Stimulated activated CD4-positive, alpha-beta T cell treated with anti-CD3 and anti-CD28 coated beads, Interleukin-12 subunit alpha, Interleukin-12 subunit beta, amount 100 ng/mL, for 24 hours (primary cell): Measurements from ENCODE around the gene UPP2.

Experiments
- DNase-seq, 2 experiments: peaks; one replicate each; pipeline ENCODE4 v3.0.0-alpha.2; 2020; ENCODE audit warnings: low read depth in 2 of 2

The UPP2 gene

GRCh38 chr2:158101384-158101926, at the start of gene UPP2:
Gene UPP2 (plus strand): TSS chr2:158101876. CDS start chr2:158102064, 188 bp downstream.
- no peak for DNase-seq

DNA sequence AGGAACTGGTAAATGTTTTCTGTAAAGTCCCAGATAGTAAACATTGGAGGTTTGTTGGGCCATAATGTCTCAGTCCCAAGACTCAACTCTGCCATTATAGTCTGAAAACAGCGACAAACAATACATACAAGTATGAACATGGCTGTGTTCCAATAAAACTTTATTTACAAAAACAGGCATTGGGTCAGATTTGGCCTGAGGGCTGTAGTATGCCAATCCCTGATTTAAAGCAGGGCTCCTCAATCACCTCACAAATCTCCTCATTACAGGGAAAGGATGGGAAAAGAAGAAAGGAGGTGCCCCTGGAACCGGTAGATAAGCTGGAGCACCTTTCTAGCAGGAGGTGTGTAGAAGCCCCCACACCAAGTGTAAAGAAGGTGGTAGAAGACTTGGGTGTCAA, 48.9 kb upstream of the UPP2 start:
- DNase-seq = no peak

DNA sequence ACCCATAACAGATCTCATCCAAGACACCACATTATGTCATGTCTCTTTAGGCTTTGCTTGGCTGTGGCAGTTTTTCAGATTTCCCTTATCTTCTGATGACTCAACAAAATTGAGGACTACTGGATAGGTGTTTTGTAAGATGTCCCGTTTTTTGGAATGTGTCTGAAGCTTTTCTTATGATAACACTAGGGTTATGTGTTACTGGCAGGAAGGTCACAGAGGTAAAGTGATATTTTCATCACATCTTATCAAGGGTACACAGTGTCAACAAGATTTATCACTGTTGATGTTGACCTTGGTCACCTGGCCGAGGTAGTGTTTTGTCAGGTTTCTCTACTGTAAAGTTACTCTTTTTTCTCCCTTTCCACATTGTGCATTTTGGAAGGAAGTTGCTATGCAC, 44.8 kb upstream of the UPP2 start:
- no peak for DNase-seq

GRCh38 chr2:158060160-158060834, 41.4 kb upstream of the UPP2 start:
- DNase-seq = no peak

GRCh38 chr2:158060835-158061435, 40.7 kb upstream of the UPP2 start:
- DNase-seq = no peak

GRCh38 chr2:158061763-158062162, 39.9 kb upstream of the UPP2 start:
- DNase-seq = no peak

DNA sequence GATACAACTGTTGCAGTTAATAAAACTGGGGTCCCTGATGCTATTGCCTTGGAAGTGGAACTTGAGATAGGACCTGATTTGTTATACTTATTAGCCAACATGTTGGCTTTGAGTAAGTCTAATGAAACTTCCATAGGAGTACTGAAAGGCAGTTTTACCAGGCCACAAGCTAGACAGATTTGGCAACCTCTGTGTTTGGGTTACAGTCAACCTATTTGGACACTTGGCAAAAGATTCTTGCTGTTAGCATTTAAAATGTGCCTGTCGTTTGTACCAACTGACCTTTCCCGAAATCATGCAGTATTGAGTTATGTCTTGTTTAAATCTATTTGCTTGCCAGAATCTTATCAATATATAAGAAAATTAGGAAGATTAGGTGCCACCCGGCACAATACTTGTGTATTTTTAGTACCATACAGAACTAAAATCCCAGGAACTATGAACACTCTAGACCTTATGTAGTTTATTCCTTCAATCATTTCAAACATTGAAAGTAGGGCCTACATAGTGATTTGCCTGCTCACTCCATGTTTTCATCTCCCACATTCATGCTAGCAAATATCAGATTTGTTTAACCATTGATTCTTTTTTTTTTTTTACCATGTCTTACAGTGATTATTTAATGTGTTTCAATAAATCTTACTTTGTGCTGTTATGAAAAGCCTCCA, 35.5 kb upstream of the UPP2 start:
- DNase-seq = no peak

- no peak for DNase-seq
Measured at GRCh38 chr2:158071018-158071417, 30.7 kb upstream of the UPP2 start.

DNA sequence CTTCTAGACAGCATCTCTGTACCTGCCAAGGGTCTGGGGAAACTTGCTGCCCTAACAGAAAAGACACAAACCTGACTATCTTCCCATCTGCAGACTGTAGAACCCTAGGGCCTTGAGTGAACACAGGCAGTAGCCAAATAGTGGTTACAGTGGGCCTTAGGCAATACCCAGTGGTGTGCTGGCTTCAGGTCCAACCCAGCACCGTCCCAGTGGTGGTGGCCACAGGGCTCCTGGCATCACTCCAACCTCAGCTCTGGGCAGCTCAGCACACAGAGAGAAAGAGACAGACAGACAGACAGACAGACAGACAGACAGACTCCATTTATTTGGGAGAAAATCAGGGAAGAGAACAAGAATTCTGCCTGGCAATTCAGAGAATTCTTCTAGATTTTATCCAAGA, 29.3 kb upstream of the UPP2 start:
- no peak for DNase-seq

GRCh38 chr2:158079672-158080071, 22.0 kb upstream of the UPP2 start:
- DNase-seq = no peak

- no peak for DNase-seq
Measured at GRCh38 chr2:158088093-158088492, 13.6 kb upstream of the UPP2 start.

GRCh38 chr2:158089322-158089721, 12.4 kb upstream of the UPP2 start:
- DNase-seq = no peak

DNA sequence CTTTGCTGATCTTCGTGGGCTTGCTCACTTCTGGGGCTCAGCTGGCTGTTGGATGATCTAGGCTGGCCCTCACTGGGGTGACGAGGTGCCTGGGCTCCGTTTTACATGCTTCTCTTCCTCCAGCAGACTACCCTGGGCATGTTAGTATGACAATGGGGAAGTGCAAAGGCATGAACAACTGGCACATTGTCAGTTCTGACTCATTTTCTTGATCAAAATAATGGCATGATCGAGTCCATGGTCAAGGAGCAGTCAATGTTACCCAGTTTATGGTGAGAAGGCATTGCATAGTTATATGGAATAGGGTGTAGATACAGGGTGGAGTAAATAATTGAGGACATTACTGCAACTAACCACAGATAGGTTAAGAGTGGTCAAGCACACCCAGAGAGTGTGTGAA, 10.0 kb upstream of the UPP2 start:
- DNase-seq = no peak

GRCh38 chr2:158094487-158095092, 7.1 kb upstream of the UPP2 start:
- DNase-seq = no peak

- DNase-seq = no peak
Measured at GRCh38 chr2:158095269-158095668, 6.4 kb upstream of the UPP2 start.

GRCh38 chr2:158095912-158096311, 5.8 kb upstream of the UPP2 start:
- DNase-seq = no peak

GRCh38 chr2:158097481-158097880, 4.2 kb upstream of the UPP2 start:
- DNase-seq = no peak

DNA sequence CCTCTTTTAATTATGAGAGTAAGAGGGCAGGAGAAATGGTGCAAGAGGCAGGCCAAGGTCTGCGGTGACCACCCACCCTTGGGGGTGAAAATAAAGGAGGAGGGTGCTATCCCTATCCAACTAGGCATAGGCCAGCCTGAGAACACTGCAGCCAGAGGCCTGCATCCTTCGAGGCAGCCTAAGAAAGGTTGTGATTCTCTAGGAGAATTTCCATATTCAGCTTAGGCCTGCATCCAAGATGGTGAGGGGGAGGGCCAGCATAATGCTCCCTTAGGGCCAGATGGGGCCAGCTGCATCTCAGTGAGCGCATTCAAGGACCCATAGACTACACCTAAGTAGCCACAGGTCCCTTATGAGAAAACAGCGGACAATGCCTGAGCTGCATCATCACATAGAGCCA, 3.5 kb upstream of the UPP2 start:
- DNase-seq = no peak

GRCh38 chr2:158099716-158100115, 2.0 kb upstream of the UPP2 start:
- no peak for DNase-seq

GRCh38 chr2:158100411-158100810, 1.3 kb upstream of the UPP2 start:
- DNase-seq = no peak

GRCh38 chr2:158102446-158102845, 770 bp downstream of the UPP2 start:
- DNase-seq = no peak

GRCh38 chr2:158103411-158104012, 1.8 kb downstream of the UPP2 start:
- DNase-seq = no peak
